GM12875 (cell line): Measurements from ENCODE around the gene RNF212B.

ENCODE experiments used
- H3K4me3 ChIP-seq: one replicate; pipeline ENCODE4 v1.5.1; 2011; ENCODE audit warnings: low read depth, low read length, control low read depth
- CTCF ChIP-seq: IDR thresholded peaks from 2 replicates; pipeline ENCODE4 v1.5.1; 2011; ENCODE audit warnings: low read depth, mild to moderate bottlenecking, control low read depth, inconsistent platforms, low read length, moderate library complexity, borderline replicate concordance; ENCODE audit not compliant: insufficient read depth

RNF212B gene

DNA sequence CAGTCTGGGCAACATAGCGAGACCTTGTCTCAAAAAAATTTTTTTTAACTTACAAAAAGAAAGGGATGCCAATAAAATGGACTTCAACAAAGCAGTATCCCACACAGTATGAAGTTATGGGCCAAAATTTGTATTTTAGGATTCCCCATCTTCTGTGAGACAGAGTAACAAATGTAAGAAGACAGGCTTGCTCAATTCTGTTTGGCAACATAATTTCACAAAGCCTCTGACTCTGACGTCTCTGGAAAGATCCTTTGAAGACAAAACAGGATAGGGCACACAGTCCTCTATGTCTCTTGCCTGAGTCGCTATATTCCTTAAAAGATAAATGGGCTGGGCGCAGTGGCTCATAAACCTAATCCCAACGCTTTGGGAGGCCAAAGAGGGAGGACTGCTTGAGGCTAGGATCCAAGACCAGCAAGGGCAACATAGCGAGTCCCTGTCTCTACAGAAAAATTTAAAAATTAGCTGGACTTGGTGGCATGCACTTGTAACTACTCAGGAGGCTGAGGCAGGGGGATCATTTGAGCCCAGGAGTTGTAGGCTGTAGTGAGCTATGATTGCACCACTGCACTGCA, 49.3 kb downstream of the RNF212B start:
- H3K4me3 ChIP-seq = peak overlapping the region; percentile 61
- TF ChIP-seq CTCF = no peak

- no peak overlapping the region for H3K4me3 ChIP-seq
- peak; percentile 86 for TF ChIP-seq CTCF
Measured at GRCh38 chr14:23294734-23295561, 57.2 kb downstream of the RNF212B start.

DNA sequence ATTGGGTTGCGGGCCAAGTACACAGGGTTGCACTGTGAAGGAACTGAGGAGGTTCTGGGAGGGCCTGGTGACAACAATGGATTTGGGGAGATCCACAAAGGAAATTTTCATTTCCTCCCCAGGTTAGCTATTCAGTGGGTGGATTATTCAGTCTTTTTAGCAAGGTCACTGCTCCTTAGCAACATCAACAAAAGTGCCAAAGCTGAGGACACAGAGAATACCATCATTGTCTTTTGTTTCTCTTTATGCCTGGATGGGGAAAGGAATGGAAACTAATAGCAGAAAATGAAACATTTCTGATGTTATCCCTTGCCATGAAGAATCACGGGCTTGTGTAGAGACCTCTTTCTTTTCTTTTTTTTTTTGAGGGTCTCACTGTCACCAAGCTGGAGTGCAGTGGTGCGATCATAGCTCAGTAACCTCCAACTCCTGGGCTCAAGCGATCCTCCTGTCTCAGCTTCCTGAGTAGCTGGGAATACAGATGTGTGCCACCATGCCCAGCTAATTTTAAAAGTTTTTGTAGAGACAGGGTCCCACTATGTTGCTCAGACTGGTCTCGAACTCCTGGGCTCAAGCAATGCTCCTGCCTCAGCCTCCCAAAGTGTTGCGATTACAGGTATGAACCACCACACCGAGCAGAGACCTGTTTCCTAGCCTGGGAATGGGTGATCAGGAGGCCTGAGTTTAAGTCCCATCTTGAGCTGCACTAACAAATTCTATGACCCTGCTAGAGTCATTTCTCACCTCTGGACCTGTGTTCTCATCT, 58.5 kb downstream of the RNF212B start:
- TF ChIP-seq CTCF = no peak
- H3K4me3 ChIP-seq = no peak overlapping the region

GRCh38 chr14:23297096-23297495, 59.4 kb downstream of the RNF212B start:
- no peak overlapping the region for H3K4me3 ChIP-seq
- no peak for TF ChIP-seq CTCF

DNA sequence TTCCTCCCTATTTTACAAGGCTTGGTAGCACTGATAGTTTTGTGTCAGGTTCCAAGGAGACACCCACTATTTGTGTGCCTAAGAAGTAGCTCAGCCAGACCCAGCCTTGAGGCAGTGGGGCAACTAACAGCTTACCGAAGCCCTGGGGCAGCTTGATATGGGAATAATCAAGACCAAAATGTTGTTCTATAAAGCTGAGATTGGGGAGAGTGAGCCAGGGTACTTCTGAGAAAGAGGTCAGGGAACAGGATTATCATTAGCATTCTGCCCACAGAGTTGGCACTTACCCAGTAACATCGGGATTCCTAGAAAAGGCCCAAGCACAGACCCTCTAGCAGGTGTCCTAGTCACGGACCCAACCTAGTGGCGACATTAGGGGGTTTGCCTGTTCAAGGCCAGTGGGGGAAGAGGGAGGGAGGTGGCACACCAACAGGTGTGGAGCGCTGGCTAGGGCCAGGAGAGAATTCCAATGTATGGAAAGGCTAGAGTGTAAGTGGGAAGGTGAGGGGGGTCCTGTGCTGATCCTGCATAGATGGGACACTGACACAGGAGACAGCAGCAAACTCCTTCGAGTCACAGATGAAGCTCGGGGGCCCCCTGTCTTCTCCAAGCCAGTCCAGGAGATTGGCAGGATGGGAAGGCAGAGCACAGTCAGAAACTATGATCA, 60.0 kb downstream of the RNF212B start:
- H3K4me3 ChIP-seq = no peak overlapping the region
- no peak for TF ChIP-seq CTCF

DNA sequence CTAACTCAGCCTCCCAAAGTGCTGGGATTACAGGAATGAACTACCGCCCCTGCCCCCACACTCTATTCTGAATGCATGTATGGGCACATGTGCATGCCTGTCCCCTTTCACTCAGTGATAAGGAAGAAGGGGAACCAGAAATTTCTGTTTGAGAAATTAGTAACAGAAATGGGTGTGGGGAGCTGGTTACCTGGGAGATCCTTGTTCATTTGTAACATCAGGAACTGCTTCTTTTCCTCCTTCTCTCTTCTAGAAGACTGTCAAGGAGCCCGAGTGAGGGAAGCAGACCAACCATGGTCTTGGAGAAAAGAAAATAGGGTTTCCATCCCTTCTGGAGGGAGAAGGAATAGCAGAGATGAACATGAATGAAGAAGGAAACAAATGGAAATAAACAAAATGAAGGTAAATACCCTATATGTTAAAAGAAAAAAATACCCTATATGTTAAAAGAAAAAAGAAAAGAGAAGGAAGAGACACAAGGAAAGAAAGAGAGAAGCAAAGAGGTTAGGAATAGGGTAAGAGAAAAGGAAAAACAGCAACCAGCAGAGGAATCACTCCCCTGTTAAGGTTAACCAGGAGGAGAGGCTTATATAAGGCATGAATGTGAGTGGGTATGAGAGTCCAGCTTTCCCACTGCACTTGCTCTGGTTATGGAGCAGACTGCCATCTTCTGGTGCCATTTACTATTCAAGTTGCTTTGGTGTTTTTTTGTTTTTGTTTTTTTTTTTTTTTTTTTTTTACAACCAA, 61.6 kb downstream of the RNF212B start:
- no peak overlapping the region for H3K4me3 ChIP-seq
- 0 out of 2 replicates have a peak, but pooled peaks have one; percentile 7 for TF ChIP-seq CTCF
